Measurements from ENCODE around the gene CCNYL1.
"Not testable (repeated sequence)": the region's sequence is repeated elsewhere in the genome, so short reads cannot be mapped to it uniquely, and the experiment has no call there.

CCNYL1 gene

GRCh38 chr2:207710814-207711740 lies at the start of gene CCNYL1:
Gene CCNYL1, plus strand, starts transcription at chr2:207711640. Its CDS starts 257 bp downstream, at chr2:207711897.
- in situ Hi-C loops (cut with MboI; ENCODE audit: low sequenced_read_pairs) = no loop called here

- in situ Hi-C loops (cut with MboI; ENCODE audit: low sequenced_read_pairs) = no loop called here
Measured at GRCh38 chr2:207662203-207662602, 49.2 kb upstream of the CCNYL1 start.

GRCh38 chr2:207663870-207664545 lies 47.4 kb upstream of the CCNYL1 start:
- in situ Hi-C loops (cut with MboI; ENCODE audit: low sequenced_read_pairs) = no loop called here

- in situ Hi-C loops (cut with MboI; ENCODE audit: low sequenced_read_pairs) = no loop called here
Measured at GRCh38 chr2:207670887-207671286, 40.6 kb upstream of the CCNYL1 start.

GRCh38 chr2:207673431-207673830 lies 38.0 kb upstream of the CCNYL1 start:
- in situ Hi-C loops (cut with MboI; ENCODE audit: low sequenced_read_pairs) = no loop called here

GRCh38 chr2:207674266-207674774 lies 37.1 kb upstream of the CCNYL1 start:
- in situ Hi-C loops (cut with MboI; ENCODE audit: low sequenced_read_pairs) = no loop called here

GRCh38 chr2:207674826-207675225 lies 36.6 kb upstream of the CCNYL1 start:
- in situ Hi-C loops (cut with MboI; ENCODE audit: low sequenced_read_pairs) = no loop called here

- in situ Hi-C loops (cut with MboI; ENCODE audit: low sequenced_read_pairs) = no loop called here
Measured at GRCh38 chr2:207676827-207677354, 34.5 kb upstream of the CCNYL1 start.

GRCh38 chr2:207681431-207681830 lies 30.0 kb upstream of the CCNYL1 start:
- in situ Hi-C loops (cut with MboI; ENCODE audit: low sequenced_read_pairs) = no loop called here

GRCh38 chr2:207682557-207682956 lies 28.9 kb upstream of the CCNYL1 start:
- in situ Hi-C loops (cut with MboI; ENCODE audit: low sequenced_read_pairs) = no loop called here

GRCh38 chr2:207683438-207683837 lies 28.0 kb upstream of the CCNYL1 start:
- in situ Hi-C loops (cut with MboI; ENCODE audit: low sequenced_read_pairs) = no loop called here

GRCh38 chr2:207683879-207684627 lies 27.4 kb upstream of the CCNYL1 start:
- in situ Hi-C loops (cut with MboI; ENCODE audit: low sequenced_read_pairs) = no loop called here

GRCh38 chr2:207686812-207687211 lies 24.6 kb upstream of the CCNYL1 start:
- in situ Hi-C loops (cut with MboI; ENCODE audit: low sequenced_read_pairs) = no loop called here

- in situ Hi-C loops (cut with MboI; ENCODE audit: low sequenced_read_pairs) = no loop called here
Measured at GRCh38 chr2:207688597-207688996, 22.8 kb upstream of the CCNYL1 start.

- in situ Hi-C loops (cut with MboI; ENCODE audit: low sequenced_read_pairs) = not testable (repeated sequence)
Measured at GRCh38 chr2:207690845-207691461, 20.5 kb upstream of the CCNYL1 start.

- in situ Hi-C loops (cut with MboI; ENCODE audit: low sequenced_read_pairs) = no loop called here
Measured at GRCh38 chr2:207692206-207693065, 19.0 kb upstream of the CCNYL1 start.

GRCh38 chr2:207693641-207694249 lies 17.7 kb upstream of the CCNYL1 start:
- in situ Hi-C loops (cut with MboI; ENCODE audit: low sequenced_read_pairs) = no loop called here

GRCh38 chr2:207694811-207695281 lies 16.6 kb upstream of the CCNYL1 start:
- in situ Hi-C loops (cut with MboI; ENCODE audit: low sequenced_read_pairs) = no loop called here

GRCh38 chr2:207695293-207695692 lies 16.1 kb upstream of the CCNYL1 start:
- in situ Hi-C loops (cut with MboI; ENCODE audit: low sequenced_read_pairs) = no loop called here

Data from HL-60/S4 (cell line).